K562 (cell line): ENCODE measurements around the gene TBC1D20. TPM values are rescaled to one million over a fixed set of nuclear protein-coding genes. Genes with fewer than 3 reads are reported as not detected.

ENCODE experiments used
- KDM2B ChIP-seq: fragments of 250-450 bp; sonication (Bioruptor Pico); IDR thresholded peaks from 2 replicates; pipeline ENCODE4 v1.8.0; 2021; ENCODE audit warnings: mild to moderate bottlenecking, moderate library complexity
- NFIC ChIP-seq: fragments of 450-650 bp; IDR thresholded peaks from 2 replicates; pipeline ENCODE4 v1.6.1; 2017; ENCODE audit warnings: mild to moderate bottlenecking, inconsistent platforms
- PBX2 ChIP-seq, 2 experiments: IDR thresholded peaks in 1 of 2; conservative IDR thresholded peaks in 1 of 2; 2 replicates each; pipeline ENCODE4 v1.6.1; 2016; ENCODE audit warnings: low read depth in 2 of 2, mild to moderate bottlenecking in 1 of 2, missing compliant biosample characterization in 1 of 2, missing genetic modification characterization in 1 of 2, moderate library complexity in 1 of 2
- PKNOX1 ChIP-seq: fragments of 450-650 bp; IDR thresholded peaks from 2 replicates; pipeline ENCODE4 v1.6.1; 2016
- POLR2A ChIP-seq: fragments of 450-650 bp; conservative IDR thresholded peaks from 2 replicates; pipeline ENCODE4 v1.6.1; 2016
- PTTG1 ChIP-seq: fragments of 450-650 bp; IDR thresholded peaks from 2 replicates; pipeline ENCODE4 v1.6.1; 2016; ENCODE audit warnings: low read depth, mild to moderate bottlenecking, missing genetic modification characterization, missing compliant biosample characterization
- REST ChIP-seq, 2 experiments: fragments of 450-650 bp; formaldehyde crosslinking in 1 of 2; IDR thresholded peaks; 2 replicates each; pipeline versions ENCODE4 v1.4.0 to v1.6.1; 2014 to 2020; ENCODE audit warnings: mild to moderate bottlenecking in 2 of 2, borderline replicate concordance in 1 of 2, low read depth in 1 of 2
- SMARCA4 ChIP-seq: fragments of 450-650 bp; IDR thresholded peaks from 2 replicates; pipeline ENCODE4 v1.6.1; 2016
- TGIF2 ChIP-seq: sonication (generic); formaldehyde crosslinking; IDR thresholded peaks from 2 replicates; pipeline ENCODE4 v1.8.1; 2022; ENCODE audit warnings: mild to moderate bottlenecking, missing genetic modification reagents, moderate library complexity
- ZNF133 ChIP-seq: fragments of 250-450 bp; sonication (Bioruptor Pico); IDR thresholded peaks from 2 replicates; pipeline ENCODE4 v1.4.0; 2020; ENCODE audit warnings: mild to moderate bottlenecking
- ZNF398 ChIP-seq: fragments of 250-450 bp; sonication (Bioruptor Pico); IDR thresholded peaks from 2 replicates; pipeline ENCODE4 v1.8.0; 2021; ENCODE audit warnings: moderate library complexity, mild to moderate bottlenecking, inconsistent platforms
- ZNF436 ChIP-seq: fragments of 250-450, 450-650 bp; sonication (Bioruptor Pico); formaldehyde crosslinking; IDR thresholded peaks from 2 replicates; pipeline ENCODE4 v1.7.0; 2020; ENCODE audit warnings: mild to moderate bottlenecking
- ZNF75A ChIP-seq: fragments of 450-650 bp; formaldehyde crosslinking; IDR thresholded peaks from 2 replicates; pipeline ENCODE4 v1.4.0; 2020; ENCODE audit warnings: mild to moderate bottlenecking
- polyA plus RNA-seq, 8 experiments: library from polyadenylated mRNA; depleted of rRNA in 4 of 8; stranded (reverse) in 5 of 8; unstranded in 3 of 8; fragments of >200 nt; fragmentation: Nextera tagmentation in 2 of 8; fragmentation: Illumina TruSeq in 1 of 8; extraction: Ambion mirVana in 2 of 8; extraction: Trizol in 1 of 8; gene quantifications; 2 replicates each; pipeline versions ENCODE4 v1.2.1 to v1.2.3, GENCODE V29; 2011 to 2014; ENCODE audit warnings: inconsistent platforms in 1 of 8, missing spikeins in 1 of 8
- total RNA-seq, 7 experiments: library from RNA; depleted of rRNA in 6 of 7; stranded (reverse); fragments of >200 nt in 6 of 7; fragmentation: Illumina TruSeq in 2 of 7; extraction: Trizol in 2 of 7; gene quantifications; 2 replicates each; pipeline versions ENCODE4 v1.2.1 to v1.2.3, GENCODE V29; 2011 to 2021; ENCODE audit warnings: low replicate concordance in 1 of 7

The TBC1D20 gene
- total and polyA plus RNA-seq, 9 of the 15 experiments (the other 6 are each of a cell fraction or from before 2014, with no cell fraction given) = 7.0 to 25.3 (median 15.1) TPM

DNA sequence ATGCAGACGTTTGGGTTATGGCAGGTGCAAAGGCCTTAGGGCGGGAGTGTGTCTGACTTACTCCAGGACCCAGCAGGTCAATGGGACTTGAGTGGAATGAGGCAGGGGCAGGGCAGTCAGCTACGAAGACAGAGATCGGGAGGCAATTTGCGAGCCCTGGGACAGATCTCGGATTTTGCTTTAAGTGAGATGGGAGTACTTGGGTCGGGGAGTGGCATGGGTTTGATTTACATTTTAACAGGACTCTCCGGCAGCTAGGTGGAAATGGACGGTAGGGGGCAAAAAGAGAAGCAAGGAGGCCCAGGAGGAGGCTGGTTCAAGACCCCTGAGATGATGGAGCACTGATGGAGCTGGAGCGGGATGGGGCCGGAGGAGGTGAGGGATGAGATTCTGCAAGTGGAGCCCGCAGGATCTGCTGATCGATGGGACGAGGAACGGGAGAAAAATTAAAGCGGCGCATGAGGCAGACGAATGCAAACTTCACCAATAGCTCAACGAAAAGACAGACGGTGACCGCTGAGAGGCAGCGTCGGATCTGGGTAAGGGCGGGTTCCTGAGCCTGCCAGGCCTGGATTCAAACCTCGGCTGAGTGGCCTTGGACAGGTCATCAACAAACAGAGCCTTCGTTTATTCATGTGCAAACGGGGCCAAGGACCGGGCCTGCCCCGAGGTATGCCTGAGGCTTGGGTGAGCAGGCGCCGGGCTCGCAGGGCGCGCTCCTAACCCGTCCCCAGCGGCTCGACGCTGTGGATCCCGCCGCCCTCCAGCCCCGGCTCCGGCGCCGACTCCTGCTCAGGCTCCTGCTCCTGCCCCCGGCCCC, 55.0 kb downstream of the TBC1D20 start (continued):
- no peak for TF ChIP-seq ZNF398 (CRISPR knock-in tag)
- no peak for TF ChIP-seq PTTG1 (tag)
- no peak for TF ChIP-seq SMARCA4
- TF ChIP-seq PKNOX1 = peak; percentile 66
- TF ChIP-seq PBX2 (CRISPR knock-in tag; IDR thresholded peaks at IDR 0.05; ENCODE audit: low read depth) = no peak
- TF ChIP-seq PBX2 (tag; conservative IDR thresholded peaks at IDR 0.05; ENCODE audit: low read depth) = 0 out of 2 replicates have a peak, but pooled peaks have one; percentile 34
- 0 out of 2 replicates have a peak, but pooled peaks have one; percentile 7 for TF ChIP-seq NFIC
- TF ChIP-seq TGIF2 = no peak
- TF ChIP-seq REST (IDR thresholded peaks at IDR 0.05; ENCODE audit: borderline replicate concordance) = peak; percentile 28; the same call in 1 of the 2 replicates
- no peak for TF ChIP-seq REST (CRISPR knock-in tag; IDR thresholded peaks at IDR 0.05; ENCODE audit: low read depth)
- TF ChIP-seq POLR2A = peak; percentile 43; the same call in 1 of the 2 replicates
- TF ChIP-seq KDM2B = no peak
- TF ChIP-seq ZNF133 (CRISPR knock-in tag) = no peak
- no peak for TF ChIP-seq ZNF75A (CRISPR knock-in tag)
- no peak for TF ChIP-seq ZNF436
